Astrocyte (in vitro differentiated cells and primary cell): ENCODE data around the gene ORC3. TPM values are rescaled to one million over a fixed set of nuclear protein-coding genes. Genes with fewer than 3 reads are reported as not detected.
A peak's percentile ranks its signal among the peaks of the same experiment; 100 is the strongest.
"Not testable (repeated sequence)": the region's sequence is repeated elsewhere in the genome, so short reads cannot be mapped to it uniquely, and the experiment has no call there.

Experiments used
- DNase-seq: peaks from one replicate; pipeline ENCODE4 v3.0.0-alpha.2; 2010; ENCODE audit warnings: low read depth
- FAIRE-seq: peaks from 2 replicates; lab custom pipeline; 2011; peaks lifted over from hg19 to GRCh38; lab: Jason Lieb, UNC
- H2AFZ ChIP-seq: 2 replicates; pipeline ENCODE4 v1.6.0; 2012; ENCODE audit warnings: low read depth, low read length, inconsistent platforms
- H3K27ac ChIP-seq: 2 replicates; pipeline ENCODE4 v1.5.1; 2011; ENCODE audit warnings: low read depth, low read length, inconsistent platforms
- H3K27me3 ChIP-seq: 2 replicates; pipeline ENCODE4 v1.6.0; 2011; ENCODE audit warnings: low read length, inconsistent platforms; ENCODE audit not compliant: insufficient read depth
- H3K36me3 ChIP-seq: 2 replicates; pipeline ENCODE4 v1.5.1; 2011; ENCODE audit warnings: low read length, inconsistent platforms; ENCODE audit not compliant: insufficient read depth
- H3K4me1 ChIP-seq: 2 replicates; pipeline ENCODE4 v1.5.1; 2011; ENCODE audit warnings: low read length, inconsistent platforms; ENCODE audit not compliant: insufficient read depth
- H3K4me2 ChIP-seq: 2 replicates; pipeline ENCODE4 v1.6.0; 2012; ENCODE audit warnings: low read length, inconsistent platforms
- H3K4me3 ChIP-seq: 2 replicates; pipeline ENCODE4 v1.5.1; 2011; ENCODE audit warnings: low read depth, mild to moderate bottlenecking, low read length, inconsistent platforms; ENCODE audit not compliant: insufficient read depth
- H3K79me2 ChIP-seq: 2 replicates; pipeline ENCODE4 v1.6.0; 2012; ENCODE audit warnings: mild to moderate bottlenecking, low read length, inconsistent platforms; ENCODE audit not compliant: insufficient read depth
- H3K9ac ChIP-seq: 2 replicates; pipeline ENCODE4 v1.6.0; 2012; ENCODE audit warnings: mild to moderate bottlenecking, low read length, inconsistent platforms
- H3K9me3 ChIP-seq: 2 replicates; pipeline ENCODE4 v1.5.1; 2012; ENCODE audit warnings: low read depth, mild to moderate bottlenecking, low read length, inconsistent platforms; ENCODE audit not compliant: insufficient read depth
- H4K20me1 ChIP-seq: 2 replicates; pipeline ENCODE4 v1.6.0; 2012; ENCODE audit warnings: low read length, inconsistent platforms; ENCODE audit not compliant: insufficient read depth
- H3K27ac Mint-ChIP-seq: one replicate; pipeline ENCODE4 v1.8.0; 2021; ENCODE audit warnings: mild to moderate bottlenecking, mixed read lengths; ENCODE audit not compliant: unreplicated experiment
- H3K27me3 Mint-ChIP-seq: one replicate; pipeline ENCODE4 v1.8.0; 2021; ENCODE audit warnings: low read depth, mixed read lengths; ENCODE audit not compliant: unreplicated experiment
- H3K36me3 Mint-ChIP-seq: one replicate; pipeline ENCODE4 v1.8.0; 2021; ENCODE audit warnings: low read depth, mixed read lengths; ENCODE audit not compliant: unreplicated experiment
- H3K4me1 Mint-ChIP-seq: one replicate; pipeline ENCODE4 v1.8.0; 2021; ENCODE audit warnings: low read depth, mixed read lengths; ENCODE audit not compliant: unreplicated experiment
- H3K4me3 Mint-ChIP-seq: one replicate; pipeline ENCODE4 v1.8.0; 2021; ENCODE audit warnings: mild to moderate bottlenecking, moderate library complexity, mixed read lengths; ENCODE audit not compliant: unreplicated experiment
- H3K9me3 Mint-ChIP-seq: one replicate; pipeline ENCODE4 v1.8.0; 2021; ENCODE audit warnings: mild to moderate bottlenecking, mixed read lengths; ENCODE audit not compliant: unreplicated experiment
- CTCF ChIP-seq: IDR thresholded peaks from 2 replicates; pipeline ENCODE4 v1.5.1; 2011; ENCODE audit warnings: low read depth, mild to moderate bottlenecking, inconsistent platforms, low read length, moderate library complexity; ENCODE audit not compliant: insufficient read depth
- EZH2 ChIP-seq: IDR thresholded peaks from 2 replicates; pipeline ENCODE4 v1.6.1; 2012; ENCODE audit warnings: mild to moderate bottlenecking, low read length, inconsistent platforms; ENCODE audit not compliant: insufficient read depth
- total RNA-seq: library from RNA; stranded (reverse); gene quantifications from 2 replicates; pipeline ENCODE4 v1.2.1, GENCODE V29; 2021

ORC3 gene
- total RNA-seq, 1 donor from 2014 or later, result 23.1 TPM

- no peaks in the 10 kb centered on the region for H3K27me3 Mint-ChIP-seq
- DNase-seq (no peak), FAIRE-seq (no peak)
- Histone ChIP-seq H3K4me1 (peaks cover 6% of the 10 kb centered on the region), H3K36me3 (peaks cover 6% of the 10 kb centered on the region), H3K4me3 (no peak overlapping the region), H2AFZ (no peak overlapping the region), H3K79me2 (peaks cover 100% of the 10 kb centered on the region), H4K20me1 (peaks cover 97% of the 10 kb centered on the region), H3K9ac (no peak overlapping the region), H3K4me2 (no peak overlapping the region), H3K9me3 (no peaks in the 10 kb centered on the region), H3K27me3 (no peaks in the 10 kb centered on the region), H3K27ac (no peak overlapping the region)
- H3K27ac Mint-ChIP-seq, result no peak overlapping the region
- H3K4me3 Mint-ChIP-seq, result no peak overlapping the region
- TF ChIP-seq EZH2 (no peak), CTCF (no peak)
- peaks cover 5% of the 10 kb centered on the region for H3K36me3 Mint-ChIP-seq
- H3K9me3 Mint-ChIP-seq, result no peaks in the 10 kb centered on the region
- H3K4me1 Mint-ChIP-seq, result peaks cover 31% of the 10 kb centered on the region
Observed at GRCh38 chr6:87692086-87692485, 102.2 kb downstream of the ORC3 start.

GRCh38 chr6:87696817-87697216, 106.9 kb downstream of the ORC3 start:
- Mint-ChIP-seq H3K4me1 (peaks cover 26% of the 10 kb centered on the region), H3K4me3 (peak overlapping the region; percentile 99)
- not testable (repeated sequence) for H3K9me3 Mint-ChIP-seq, DNase-seq, H3K27me3 ChIP-seq, H3K36me3 Mint-ChIP-seq, H3K27ac ChIP-seq, H3K27me3 Mint-ChIP-seq, H3K9ac ChIP-seq, FAIRE-seq, H3K36me3 ChIP-seq, H3K27ac Mint-ChIP-seq, H2AFZ ChIP-seq, H3K9me3 ChIP-seq, H3K4me3 ChIP-seq
- Histone ChIP-seq H3K4me2 (peak overlapping the region; percentile 90), H3K79me2 (peaks cover 100% of the 10 kb centered on the region), H4K20me1 (peaks cover 91% of the 10 kb centered on the region), H3K4me1 (peaks cover 17% of the 10 kb centered on the region)

DNA sequence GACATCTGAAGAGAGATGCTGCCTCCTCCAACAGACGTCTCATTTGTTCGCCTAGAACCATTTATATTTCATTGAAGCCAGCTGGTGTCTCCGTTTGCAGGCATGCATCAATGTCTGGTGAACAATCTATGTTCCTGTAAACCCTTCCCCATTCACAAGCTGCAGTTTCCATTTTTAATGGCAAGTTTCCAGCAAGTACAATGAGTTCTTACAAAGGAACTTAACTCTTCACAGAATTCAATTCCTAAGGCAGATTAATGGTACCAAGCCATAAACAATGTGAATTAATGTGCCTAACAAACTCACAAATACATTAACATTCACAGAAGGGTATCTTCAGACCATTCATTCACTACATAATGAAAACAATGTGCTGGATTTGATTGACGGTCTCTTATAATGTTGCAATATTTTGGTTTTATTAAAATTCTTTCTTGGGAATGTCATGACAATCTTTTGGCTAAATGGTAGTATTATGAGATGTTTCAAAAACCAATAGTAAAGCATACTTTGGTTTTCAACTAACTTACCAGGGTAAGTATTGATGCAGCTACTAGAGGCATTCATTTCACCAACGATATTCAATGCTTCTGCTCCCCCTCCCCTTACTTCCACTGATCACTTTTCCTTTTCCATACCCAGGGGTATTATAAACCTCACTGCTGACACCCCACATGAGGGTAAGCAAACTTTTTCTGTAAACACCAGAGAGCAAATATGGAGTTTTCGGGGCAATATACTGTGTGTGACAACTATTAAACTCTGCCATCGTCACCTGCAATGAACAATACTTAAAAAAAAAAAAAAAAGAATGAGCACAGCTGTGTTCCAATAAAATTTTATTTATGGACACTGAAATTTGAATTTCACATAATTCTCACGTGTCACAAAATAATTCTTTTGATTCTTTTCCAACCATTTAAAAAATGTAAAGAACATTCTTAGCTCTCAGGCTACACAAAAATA, 107.9 kb downstream of the ORC3 start:
- Histone ChIP-seq H3K79me2 (peaks cover 92% of the 10 kb centered on the region), H3K27me3 (no peaks in the 10 kb centered on the region), H3K4me2 (peak overlapping the region; percentile 90), H3K4me3 (peak overlapping the region; percentile 89), H3K36me3 (no peaks in the 10 kb centered on the region), H3K27ac (peak overlapping the region; percentile 34), H3K9ac (peak overlapping the region; percentile 96), H4K20me1 (peaks cover 81% of the 10 kb centered on the region), H2AFZ (no peak overlapping the region), H3K4me1 (peaks cover 17% of the 10 kb centered on the region), H3K9me3 (no peaks in the 10 kb centered on the region)
- H3K27ac Mint-ChIP-seq, result no peak overlapping the region
- peak; percentile 95 for DNase-seq
- H3K4me1 Mint-ChIP-seq, result peaks cover 21% of the 10 kb centered on the region
- TF ChIP-seq EZH2 (no peak), CTCF (no peak)
- peak overlapping the region; percentile 99 for H3K4me3 Mint-ChIP-seq
- H3K27me3 Mint-ChIP-seq, result no peaks in the 10 kb centered on the region
- H3K9me3 Mint-ChIP-seq, result no peaks in the 10 kb centered on the region
- no peaks in the 10 kb centered on the region for H3K36me3 Mint-ChIP-seq
- FAIRE-seq, result peak; percentile 5
